GM18505 (cell line): ENCODE results near the gene IL17A.
A peak's percentile ranks its signal among the peaks of the same experiment; 100 is the strongest.

Experiments used
- ATAC-seq: cut with Tn5 transposase; IDR thresholded peaks from one replicate; pipeline ENCODE4 v1.9.1; 2021; ENCODE audit not compliant: unreplicated experiment
- POLR2A ChIP-seq: IDR thresholded peaks from 4 replicates; pipeline ENCODE4 v1.6.1; 2011; ENCODE audit warnings: borderline replicate concordance; ENCODE audit not compliant: insufficient read depth, insufficient read length; ENCODE audit errors: extremely low read depth

The IL17A gene

GRCh38 chr6:52210227-52210626, 24.1 kb downstream of the IL17A start:
- peak; percentile 70 for ATAC-seq
- TF ChIP-seq POLR2A: no peak

- ATAC-seq: no peak
- no peak for TF ChIP-seq POLR2A
These were observed 27.0 kb downstream of the IL17A start for GRCh38 chr6:52213127-52213526.

GRCh38 chr6:52215787-52216186, 29.6 kb downstream of the IL17A start:
- ATAC-seq: no peak
- TF ChIP-seq POLR2A: no peak

DNA sequence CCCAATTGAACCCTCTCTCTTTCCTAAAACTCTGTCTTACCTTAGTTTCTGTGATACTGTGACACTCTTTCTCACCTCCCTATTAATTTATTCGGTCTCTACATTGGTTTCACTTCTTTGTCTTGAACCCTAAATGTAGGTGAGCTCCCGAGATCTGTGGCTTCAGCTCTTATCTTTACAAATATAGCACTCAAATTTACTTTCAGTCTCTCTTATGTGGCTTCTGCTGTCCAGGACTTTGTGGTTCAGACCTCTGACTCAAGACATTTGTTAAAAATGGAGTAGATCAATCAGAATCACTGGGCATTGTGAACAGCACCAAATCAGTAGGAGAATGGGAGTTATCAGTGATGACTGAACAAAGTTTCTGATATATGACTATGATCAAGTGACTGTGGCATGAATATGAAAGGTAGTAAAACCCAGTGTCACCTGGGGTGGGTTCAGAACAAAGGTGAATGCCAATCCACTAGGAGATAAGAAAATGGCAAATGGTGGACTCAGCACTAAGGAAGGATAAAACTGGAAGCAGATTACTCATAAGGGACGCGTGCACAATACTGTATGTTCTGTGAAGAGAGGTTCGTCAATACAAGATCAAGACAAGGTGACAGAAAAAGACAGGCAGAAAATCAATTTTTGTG, 30.9 kb downstream of the IL17A start:
- ATAC-seq: no peak
- TF ChIP-seq POLR2A: no peak

DNA sequence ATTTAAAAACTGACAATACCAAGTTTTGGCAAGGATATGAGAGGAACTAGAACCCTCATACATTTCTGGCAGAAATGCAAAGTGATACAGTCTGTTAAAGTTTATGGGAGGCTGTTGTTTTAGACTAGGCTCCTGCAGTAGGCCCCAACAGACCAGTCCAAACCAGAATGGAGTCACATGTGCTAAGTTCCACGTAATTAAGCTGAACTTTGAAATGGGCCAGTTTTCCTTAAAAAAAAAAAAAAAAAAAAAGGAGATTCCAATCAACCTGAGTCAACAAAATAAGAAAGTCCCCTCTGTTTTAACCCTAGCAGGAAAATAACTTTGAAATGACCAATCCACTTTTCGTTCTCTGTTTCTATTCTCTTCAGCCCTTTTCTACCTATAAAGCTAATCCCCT, 31.6 kb downstream of the IL17A start:
- TF ChIP-seq POLR2A: no peak
- ATAC-seq: no peak

DNA sequence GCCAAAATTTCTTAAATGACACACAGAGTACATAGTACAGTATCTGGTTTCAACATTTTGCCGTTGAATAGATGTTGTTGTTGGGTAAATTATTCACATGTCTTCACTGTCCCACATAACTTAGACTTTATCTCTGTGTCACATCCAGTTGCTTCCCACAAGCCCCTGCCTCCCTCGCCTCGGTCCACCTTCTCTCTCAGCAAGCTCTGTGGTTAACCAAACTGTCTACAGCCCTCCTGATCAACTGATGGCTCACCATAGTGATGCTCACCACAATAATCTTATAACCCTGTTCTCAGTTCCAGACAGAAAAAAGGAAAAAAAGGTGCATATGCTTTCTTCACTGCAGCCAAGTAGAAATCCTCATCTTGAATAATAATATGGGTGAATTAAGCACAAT, 35.1 kb downstream of the IL17A start:
- ATAC-seq: peak; percentile 67

GRCh38 chr6:52227495-52227894, 41.3 kb downstream of the IL17A start:
- peak; percentile 100 for ATAC-seq
- TF ChIP-seq POLR2A: no peak

More for the DNA sequence above, 35.1 kb downstream of the IL17A start:
- TF ChIP-seq POLR2A: no peak

DNA sequence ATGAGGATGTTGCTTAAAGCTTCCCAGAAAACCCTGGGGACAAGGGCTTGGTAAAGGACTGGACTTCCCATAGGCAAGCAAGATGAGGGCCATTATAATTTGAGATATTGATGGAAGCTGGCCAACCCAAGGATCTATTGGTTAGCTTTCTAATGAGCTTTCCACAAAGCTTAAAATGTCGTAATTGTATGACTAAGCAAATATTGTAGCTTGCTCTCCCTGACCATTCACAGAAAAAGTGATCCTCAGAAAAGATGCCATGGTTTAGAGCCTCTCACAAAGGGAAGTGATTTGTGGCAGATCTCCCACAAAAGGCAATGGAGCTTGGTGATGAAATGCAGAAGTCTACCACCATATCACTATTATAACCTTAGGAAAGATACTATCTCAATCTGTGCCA, 44.5 kb downstream of the IL17A start:
- no peak for ATAC-seq
- no peak for TF ChIP-seq POLR2A

GRCh38 chr6:52231406-52232127, 45.4 kb downstream of the IL17A start:
- ATAC-seq: no peak
- no peak for TF ChIP-seq POLR2A

GRCh38 chr6:52233005-52233404, 46.8 kb downstream of the IL17A start:
- TF ChIP-seq POLR2A: no peak
- ATAC-seq: no peak

GRCh38 chr6:52233975-52234823, 48.0 kb downstream of the IL17A start:
- ATAC-seq: peak; percentile 69
- no peak for TF ChIP-seq POLR2A
